Pancreas (tissue), 10 donors: Measurements from ENCODE around the gene STAC3. TPM values are rescaled to one million over a fixed set of nuclear protein-coding genes. Genes with fewer than 3 reads are reported as not detected.

Experiments used
- ATAC-seq, 4 donors: fragments of 200-7000 bp; cut with Tn5 transposase; one replicate each; pipeline versions ENCODE4 v1.8.0 to v1.9.1; 2020; ENCODE audit warnings: mild to moderate bottlenecking in 4 of 4, moderate library complexity in 4 of 4
- DNase-seq, 6 donors: peaks; one replicate each; pipeline ENCODE4 v3.0.0-alpha.2; 2020
- FAIRE-seq: peaks from 2 replicates; lab custom pipeline; 2012; peaks lifted over from hg19 to GRCh38; lab: Jason Lieb, UNC
- H3K27ac ChIP-seq, 4 donors: fragments of 200-600 bp; sonication (generic); 1 replicate in 3 of 4; 2 replicates in 1 of 4; pipeline versions ENCODE4 v1.5.0 to v1.8.0; 2020
- H3K27me3 ChIP-seq, 4 donors: fragments of 200-600 bp; one replicate each; pipeline ENCODE4 v1.8.0; 2021
- H3K36me3 ChIP-seq, 3 donors: fragments of 200-600 bp; sonication (generic) in 1 of 3; one replicate each; pipeline versions ENCODE4 v1.5.0 to v1.8.0; 2020 to 2021
- H3K4me1 ChIP-seq, 3 donors: fragments of 200-600 bp; one replicate each; pipeline ENCODE4 v1.8.0; 2021
- H3K4me3 ChIP-seq, 4 donors: fragments of 200-600 bp; sonication (generic) in 2 of 4; one replicate each; pipeline versions ENCODE4 v1.5.0 to v1.8.0; 2020 to 2021
- H3K9me3 ChIP-seq, 4 donors: fragments of 200-600 bp; one replicate each; pipeline ENCODE4 v1.8.0; 2021
- WGBS, 2 donors: extraction: QIAGEN DNeasy Blood & Tissue Kit; methylation state at CpG; one replicate each; pipeline ENCODE4 v1.1.7; 2013; 5-methylcytosine and 5-hydroxymethylcytosine counted together
- intact Hi-C, 3 donors: fragments of 100-400 bp; cut with DNase I; formaldehyde crosslinking; loops; one replicate each; pipeline versions ENCODE4 v1.11.1 to v1.14.2; 2022
- microRNA-seq, 2 donors: library from miRNA; unstranded; fragments of <30 nt; microRNA quantifications; one replicate each; pipeline versions ENCODE4 to v1.1.0, GENCODE V29; 2019 to 2020
- polyA plus RNA-seq, 2 donors: library from polyadenylated mRNA; stranded (reverse); fragments of 200-250 nt; gene quantifications; one replicate each; pipeline ENCODE4 v1.2.3, GENCODE V29; 2013
- total RNA-seq, 6 donors: library from RNA; stranded (reverse); fragmentation: NEBNext Ultra II Directional in 4 of 6; extraction: Animal tissue kit (Norgen Biotek cat#: 25700) in 4 of 6; gene quantifications; one replicate each; pipeline versions ENCODE4 v1.2.1 to v1.2.4, GENCODE V29; 2021 to 2023
- TF ChIP-seq, protein P1 (sequence below), 4 donors: fragments of 200-600 bp; sonication (generic) in 3 of 4; IDR thresholded peaks; one replicate each; pipeline versions ENCODE4 v1.5.0 to v1.8.0; 2021; ENCODE audit warnings: antibody characterized with exemption in 4 of 4
- donor health status: healthy with polysubstance abuse.
- donor health status: DM: no; HTN: no; CAD: no; lungs with moderate emphysema.
- donor health status: DM: no; HTN: no; CAD: no.
- donor health status: control.
- donor health status: control.
- donor health status: Bipolar disorder and iron deficiency.
- donor health status: DM: yes; HTN: yes; CAD: no.
- donor health status: DM: no; HTN: no; CAD: no.
- donor health status: DM: no; HTN: no; CAD: no.
- donor health status: DM: yes; HTN: yes; CAD: no.

Gene STAC3
- total and polyA plus RNA-seq, 8 donors: 0.46 to 3.0 (median 1.1) TPM

DNA sequence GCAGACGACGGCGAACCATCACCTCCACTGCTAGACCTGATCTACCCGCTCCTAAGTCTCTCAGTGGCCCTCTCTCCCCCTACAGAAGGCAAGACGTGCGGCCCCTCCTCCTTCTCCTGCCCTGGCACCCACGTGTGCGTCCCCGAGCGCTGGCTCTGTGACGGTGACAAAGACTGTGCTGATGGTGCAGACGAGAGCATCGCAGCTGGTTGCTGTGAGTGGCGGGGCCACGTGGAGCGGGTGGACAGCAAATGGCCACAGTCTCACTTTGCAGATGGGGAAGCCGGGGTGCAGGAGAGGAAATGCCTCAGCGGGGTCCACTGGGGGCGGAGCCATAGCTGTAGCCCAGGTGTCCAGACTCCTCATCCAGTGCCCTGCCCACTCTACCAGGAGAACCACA is 55.8 kb downstream of the STAC3 start:
- ATAC-seq (no peak), DNase-seq (no peak), FAIRE-seq (no peak)
- intact Hi-C loops: no loop called here
- no peaks in the 10 kb centered on the region for H3K4me1 ChIP-seq
- TF ChIP-seq, protein P1, sequence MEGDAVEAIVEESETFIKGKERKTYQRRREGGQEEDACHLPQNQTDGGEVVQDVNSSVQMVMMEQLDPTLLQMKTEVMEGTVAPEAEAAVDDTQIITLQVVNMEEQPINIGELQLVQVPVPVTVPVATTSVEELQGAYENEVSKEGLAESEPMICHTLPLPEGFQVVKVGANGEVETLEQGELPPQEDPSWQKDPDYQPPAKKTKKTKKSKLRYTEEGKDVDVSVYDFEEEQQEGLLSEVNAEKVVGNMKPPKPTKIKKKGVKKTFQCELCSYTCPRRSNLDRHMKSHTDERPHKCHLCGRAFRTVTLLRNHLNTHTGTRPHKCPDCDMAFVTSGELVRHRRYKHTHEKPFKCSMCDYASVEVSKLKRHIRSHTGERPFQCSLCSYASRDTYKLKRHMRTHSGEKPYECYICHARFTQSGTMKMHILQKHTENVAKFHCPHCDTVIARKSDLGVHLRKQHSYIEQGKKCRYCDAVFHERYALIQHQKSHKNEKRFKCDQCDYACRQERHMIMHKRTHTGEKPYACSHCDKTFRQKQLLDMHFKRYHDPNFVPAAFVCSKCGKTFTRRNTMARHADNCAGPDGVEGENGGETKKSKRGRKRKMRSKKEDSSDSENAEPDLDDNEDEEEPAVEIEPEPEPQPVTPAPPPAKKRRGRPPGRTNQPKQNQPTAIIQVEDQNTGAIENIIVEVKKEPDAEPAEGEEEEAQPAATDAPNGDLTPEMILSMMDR (IDR thresholded peaks at IDR 0.05): no peak
- no peak overlapping the region for H3K27ac ChIP-seq
- 88 to 91% methylated on average over 19 of the region's 19 CpGs for WGBS, 2 donors
- no peaks in the 10 kb centered on the region for H3K9me3 ChIP-seq
- H3K27me3 ChIP-seq: no peaks in the 10 kb centered on the region
- no peak overlapping the region for H3K4me3 ChIP-seq
- H3K36me3 ChIP-seq: no peaks in the 10 kb centered on the region

DNA sequence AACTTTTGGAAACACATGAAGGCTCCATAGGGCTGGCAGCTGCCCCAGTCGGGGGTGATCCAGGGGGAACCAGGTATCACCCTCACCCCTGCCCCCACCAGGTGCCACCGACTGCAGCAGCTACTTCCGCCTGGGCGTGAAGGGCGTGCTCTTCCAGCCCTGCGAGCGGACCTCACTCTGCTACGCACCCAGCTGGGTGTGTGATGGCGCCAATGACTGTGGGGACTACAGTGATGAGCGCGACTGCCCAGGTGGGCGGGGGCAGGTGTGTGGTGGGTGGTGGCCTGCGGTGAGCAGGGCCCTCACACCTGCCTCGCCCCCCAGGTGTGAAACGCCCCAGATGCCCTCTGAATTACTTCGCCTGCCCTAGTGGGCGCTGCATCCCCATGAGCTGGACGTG is 56.7 kb downstream of the STAC3 start:
- Histone ChIP-seq H3K9me3 (no peaks in the 10 kb centered on the region), H3K27me3 (no peaks in the 10 kb centered on the region), H3K4me1 (no peaks in the 10 kb centered on the region), H3K36me3 (no peaks in the 10 kb centered on the region), H3K4me3 (no peak overlapping the region), H3K27ac (no peak overlapping the region)
- no peak for FAIRE-seq
- ATAC-seq: no peak
- no peak for DNase-seq
- WGBS, 2 donors: 90 to 93% methylated on average over 18 of the region's 18 CpGs
- TF ChIP-seq, protein P1 (IDR thresholded peaks at IDR 0.05): no peak
- intact Hi-C loops: no loop called here

DNA sequence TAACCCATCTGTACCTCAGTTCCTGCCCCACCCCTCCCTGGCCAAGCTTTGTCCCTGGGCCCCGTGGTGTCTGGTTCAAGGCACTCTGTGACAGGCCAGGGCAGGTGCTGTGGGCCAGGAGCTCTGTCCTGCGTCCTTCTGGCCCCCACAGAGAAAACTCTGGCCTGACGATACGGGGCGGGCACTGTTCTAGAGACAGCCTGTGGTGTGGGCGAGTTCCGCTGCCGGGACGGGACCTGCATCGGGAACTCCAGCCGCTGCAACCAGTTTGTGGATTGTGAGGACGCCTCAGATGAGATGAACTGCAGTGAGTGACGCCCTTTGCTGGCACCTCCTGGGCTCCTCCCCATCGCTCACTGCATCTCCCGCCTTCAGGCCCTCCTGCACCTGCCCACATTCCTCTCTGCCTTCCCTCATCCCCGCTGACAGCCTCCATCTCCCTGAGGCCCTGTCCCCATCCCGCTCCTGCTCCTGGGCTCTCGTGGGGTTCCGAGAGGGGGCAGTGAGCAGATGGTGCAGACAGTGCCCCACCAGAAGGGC is 57.2 kb downstream of the STAC3 start:
- TF ChIP-seq, protein P1 (IDR thresholded peaks at IDR 0.05): no peak
- WGBS, 2 donors: 84 to 89% methylated on average over 19 of the region's 19 CpGs
- Histone ChIP-seq H3K27me3 (no peaks in the 10 kb centered on the region), H3K27ac (no peak overlapping the region), H3K4me3 (no peak overlapping the region), H3K36me3 (no peaks in the 10 kb centered on the region), H3K4me1 (no peaks in the 10 kb centered on the region), H3K9me3 (no peaks in the 10 kb centered on the region)
- FAIRE-seq (no peak), ATAC-seq (no peak), DNase-seq (no peak)
- intact Hi-C loops: no loop called here

Small RNA genes lying within 50 kb of the gene (microRNA-seq; reads per million reads assigned to microRNA genes)
- 1.2 reads per million in 2 donors for gene MIR1228

Other genes starting within 250 kb of the STAC3 start
- gene ZBTB39, start 244.6 kb downstream of the STAC3 start, total RNA-seq: 1 to 10 TPM; 2.4 to 4.3 (median 2.8) TPM
- gene ZBTB39, start 244.6 kb downstream of the STAC3 start, polyA plus RNA-seq: 1 to 10 TPM; 1.5 to 1.9 TPM
- gene TAC3, start 234.7 kb downstream of the STAC3 start, total RNA-seq: not detected
- 1 to 10 TPM in 1 of 2 donors, under 1 TPM in 1; 0.23 to 4.4 TPM for gene TAC3, start 234.7 kb downstream of the STAC3 start, polyA plus RNA-seq
- under 1 TPM in 5 of 6 donors, not detected in 1; 0.22 to 0.65 (median 0.47) TPM for gene MYO1A, start 201.1 kb downstream of the STAC3 start, total RNA-seq
- gene MYO1A, start 201.1 kb downstream of the STAC3 start, polyA plus RNA-seq: under 1 TPM; 0.15 to 0.47 TPM
- 1 to 10 TPM; 3.2 to 5.7 (median 4.0) TPM for gene NEMP1, start 172.4 kb downstream of the STAC3 start, total RNA-seq
- 1 to 10 TPM; 1.1 to 2.4 TPM for gene NEMP1, start 172.4 kb downstream of the STAC3 start, polyA plus RNA-seq
- 10 to 100 TPM in 1 of 6 donors, 1 to 10 TPM in 5; 2.1 to 12.9 (median 4.6) TPM for gene NAB2, start 162.1 kb downstream of the STAC3 start, total RNA-seq
- 10 to 100 TPM in 1 of 2 donors, 1 to 10 TPM in 1; 5.8 to 21.3 TPM for gene NAB2, start 162.1 kb downstream of the STAC3 start, polyA plus RNA-seq
- gene STAT6, start 139.8 kb downstream of the STAC3 start, total RNA-seq: 100 to 1,000 TPM in 1 of 6 donors, 10 to 100 TPM in 5; 31.0 to 116 (median 51.9) TPM
- 100 to 1,000 TPM; 137 to 141 TPM for gene STAT6, start 139.8 kb downstream of the STAC3 start, polyA plus RNA-seq
- 10 to 100 TPM; 19.2 to 89.4 (median 38.5) TPM for gene LRP1, start 122.7 kb downstream of the STAC3 start, total RNA-seq
- gene LRP1, start 122.7 kb downstream of the STAC3 start, polyA plus RNA-seq: 10 to 100 TPM; 12.2 to 15.7 TPM
- gene LRP1-AS, start 103.6 kb downstream of the STAC3 start, total RNA-seq: not detected
- gene LRP1-AS, start 103.6 kb downstream of the STAC3 start, polyA plus RNA-seq: not detected
- gene NXPH4, start 34.4 kb downstream of the STAC3 start, total RNA-seq: 1 to 10 TPM in 4 of 6 donors, under 1 TPM in 2; 0.37 to 3.3 (median 1.2) TPM
- under 1 TPM; 0.28 to 0.38 TPM for gene NXPH4, start 34.4 kb downstream of the STAC3 start, polyA plus RNA-seq
- 100 to 1,000 TPM in 1 of 6 donors, 10 to 100 TPM in 5; 44.8 to 183 (median 63.9) TPM for gene SHMT2, start 21.5 kb downstream of the STAC3 start, total RNA-seq
- 10 to 100 TPM; 20.0 to 29.8 TPM for gene SHMT2, start 21.5 kb downstream of the STAC3 start, polyA plus RNA-seq
- gene R3HDM2, start 179.9 kb upstream of the STAC3 start, total RNA-seq: 10 to 100 TPM; 22.9 to 39.8 (median 25.5) TPM
- gene R3HDM2, start 179.9 kb upstream of the STAC3 start, polyA plus RNA-seq: 10 to 100 TPM; 14.5 to 16.8 TPM
- under 1 TPM in 2 of 6 donors, not detected in 4; 0.09 TPM for gene INHBC, start 183.6 kb upstream of the STAC3 start, total RNA-seq
- not detected for gene INHBC, start 183.6 kb upstream of the STAC3 start, polyA plus RNA-seq
- 10 to 100 TPM in 1 of 6 donors, under 1 TPM in 1, not detected in 4; 0.24 to 17.8 TPM for gene INHBE, start 204.1 kb upstream of the STAC3 start, total RNA-seq
- gene INHBE, start 204.1 kb upstream of the STAC3 start, polyA plus RNA-seq: under 1 TPM in 1 of 2 donors, not detected in 1; 0.05 TPM
- 1 to 10 TPM in 1 of 6 donors, under 1 TPM in 3, not detected in 2; 0.06 to 2.2 (median 0.79) TPM for gene GLI1, start 208.6 kb upstream of the STAC3 start, total RNA-seq
- gene GLI1, start 208.6 kb upstream of the STAC3 start, polyA plus RNA-seq: under 1 TPM; 0.19 TPM
- 10 to 100 TPM in 1 of 6 donors, 1 to 10 TPM in 3, under 1 TPM in 2; 0.39 to 11.7 (median 3.6) TPM for gene ARHGAP9, start 228.7 kb upstream of the STAC3 start, total RNA-seq
- gene ARHGAP9, start 228.7 kb upstream of the STAC3 start, polyA plus RNA-seq: 1 to 10 TPM; 6.2 to 6.5 TPM
- gene MARS1, start 236.9 kb upstream of the STAC3 start, total RNA-seq: 100 to 1,000 TPM in 1 of 6 donors, 10 to 100 TPM in 5; 33.4 to 210 (median 80.7) TPM
- 10 to 100 TPM; 87.5 to 90.6 TPM for gene MARS1, start 236.9 kb upstream of the STAC3 start, polyA plus RNA-seq